ENCODE results near the gene PPP1R14C. TPM values are rescaled to one million over a fixed set of nuclear protein-coding genes. Genes with fewer than 3 reads are reported as not detected.
A peak's percentile ranks its signal among the peaks of the same experiment; 100 is the strongest.

Gene PPP1R14C
- total and polyA plus RNA-seq, 2 of the 13 experiments (the other 11 are each of a cell fraction or from before 2014, with no cell fraction given): not detected

- H4K20me1 ChIP-seq (ENCODE audit: insufficient read depth, low read length): no peaks in the 10 kb centered on the region
- no peak for DNase-seq (ENCODE audit: low spot score)
- POLR2A ChIA-PET: no interaction called here
- 39% methylated on average over 11 of the region's 11 CpGs for WGBS (ENCODE audit: low lambda C conversion rate)
- H3K4me3 ChIP-seq (replicated peaks in 1 of 3; ENCODE audit: insufficient read depth in 1 of 3, low read depth in 2 of 3, low read length in 3 of 3): no peak overlapping the region
- no peaks in the 10 kb centered on the region for H3K36me3 ChIP-seq (replicated peaks in 1 of 2; ENCODE audit: control insufficient read depth in 1 of 2, insufficient read depth in 2 of 2, low read length in 2 of 2)
- no peak overlapping the region for H3K9ac ChIP-seq (ENCODE audit: insufficient read depth, low read depth, low read length)
- in situ Hi-C loops (cut with HindIII; ENCODE audit: extremely low pct_ligation_motif_present, low pct_unique_long_range_greater_than_20kb): no loop called here
- H3K27ac ChIP-seq (ENCODE audit: extremely low read length, insufficient read depth, low read length): no peak overlapping the region
- H3K79me2 ChIP-seq (ENCODE audit: insufficient read depth, low read length): no peaks in the 10 kb centered on the region
- TF ChIP-seq ZNF687 (CRISPR knock-in tag; IDR thresholded peaks at IDR 0.05) (0 out of 2 replicates have a peak, but pooled peaks have one; percentile 9), ZSCAN9 (CRISPR knock-in tag; IDR thresholded peaks at IDR 0.05; ENCODE audit: borderline replicate concordance) (no peak)
- no peaks in the 10 kb centered on the region for H3K9me3 ChIP-seq (ENCODE audit: low read length)
- intact Hi-C loops (cut with micrococcal nuclease; ENCODE audit: unreplicated experiment): no loop called here
- CTCF ChIA-PET (ENCODE audit: low intra/inter-chr PET ratio, low total read pairs): no interaction called here
- H3K4me1 ChIP-seq (ENCODE audit: insufficient read depth, low read length): peaks cover 8% of the 10 kb centered on the region
- H3K27me3 ChIP-seq (ENCODE audit: control insufficient read depth in 1 of 2, insufficient read depth in 2 of 2, low read length in 2 of 2): peaks cover 2 to 20% of the 10 kb centered on the region in 2 experiments
- no peak overlapping the region for H2AFZ ChIP-seq (ENCODE audit: low read length)
- no peak for FAIRE-seq
- ATAC-seq: peak; percentile 23
- no TSS peak for BruUV-seq (replicated peaks)
- no peak overlapping the region for H3K4me2 ChIP-seq (ENCODE audit: low read depth, low read length)
Measured at GRCh38 chr6:150177259-150177951, 34.6 kb downstream of the PPP1R14C start.

GRCh38 chr6:150177952-150178520, 35.2 kb downstream of the PPP1R14C start:
- DNase-seq (ENCODE audit: low spot score) (peak; percentile 28), ATAC-seq (peak; percentile 92), FAIRE-seq (no peak)
- H3K9ac ChIP-seq (ENCODE audit: insufficient read depth, low read depth, low read length): no peak overlapping the region
- peaks cover 8% of the 10 kb centered on the region for H3K4me1 ChIP-seq (ENCODE audit: insufficient read depth, low read length)
- H2AFZ ChIP-seq (ENCODE audit: low read length): no peak overlapping the region
- WGBS (ENCODE audit: low lambda C conversion rate): 19% methylated on average over 12 of the region's 12 CpGs
- peaks cover 2 to 20% of the 10 kb centered on the region in 2 experiments; a peak in 4 of 5 replicates for H3K27me3 ChIP-seq (ENCODE audit: control insufficient read depth in 1 of 2, insufficient read depth in 2 of 2, low read length in 2 of 2)
- H3K4me3 ChIP-seq (replicated peaks in 1 of 3; ENCODE audit: insufficient read depth in 1 of 3, low read depth in 2 of 3, low read length in 3 of 3): no peak overlapping the region
- BruUV-seq (replicated peaks): no TSS peak
- no peaks in the 10 kb centered on the region for H3K36me3 ChIP-seq (replicated peaks in 1 of 2; ENCODE audit: control insufficient read depth in 1 of 2, insufficient read depth in 2 of 2, low read length in 2 of 2)
- in situ Hi-C loops (cut with HindIII; ENCODE audit: extremely low pct_ligation_motif_present, low pct_unique_long_range_greater_than_20kb): no loop called here
- H3K79me2 ChIP-seq (ENCODE audit: insufficient read depth, low read length): no peaks in the 10 kb centered on the region
- intact Hi-C loops (cut with micrococcal nuclease; ENCODE audit: unreplicated experiment): no loop called here
- no peak overlapping the region for H3K27ac ChIP-seq (ENCODE audit: extremely low read length, insufficient read depth, low read length)
- H3K9me3 ChIP-seq (ENCODE audit: low read length): no peaks in the 10 kb centered on the region
- no peaks in the 10 kb centered on the region for H4K20me1 ChIP-seq (ENCODE audit: insufficient read depth, low read length)
- POLR2A ChIA-PET: no interaction called here
- H3K4me2 ChIP-seq (ENCODE audit: low read depth, low read length): no peak overlapping the region
- CTCF ChIA-PET (ENCODE audit: low intra/inter-chr PET ratio, low total read pairs): no interaction called here
- TF ChIP-seq ZNF687 (CRISPR knock-in tag; IDR thresholded peaks at IDR 0.05) (peak; percentile 20; the same call in 1 of the 2 replicates), KDM4B (CRISPR knock-in tag; IDR thresholded peaks at IDR 0.05) (no peak), ZNF652 (CRISPR knock-in tag; IDR thresholded peaks at IDR 0.05; ENCODE audit: borderline replicate concordance, low read depth) (peak; percentile 87), ZNF883 (CRISPR knock-in tag; IDR thresholded peaks at IDR 0.05; ENCODE audit: not compliant biosample characterization) (no peak), ZBTB38 (CRISPR knock-in tag; IDR thresholded peaks at IDR 0.05) (no peak)

Data from HepG2 (cell line).